ENCODE results near the gene NUPR1. TPM values are rescaled to one million over a fixed set of nuclear protein-coding genes. Genes with fewer than 3 reads are reported as not detected.

Gene NUPR1
- total and polyA plus RNA-seq, 2 of the 13 experiments (the other 11 are each of a cell fraction or from before 2014, with no cell fraction given) = 18.0 to 25.6 TPM

DNA sequence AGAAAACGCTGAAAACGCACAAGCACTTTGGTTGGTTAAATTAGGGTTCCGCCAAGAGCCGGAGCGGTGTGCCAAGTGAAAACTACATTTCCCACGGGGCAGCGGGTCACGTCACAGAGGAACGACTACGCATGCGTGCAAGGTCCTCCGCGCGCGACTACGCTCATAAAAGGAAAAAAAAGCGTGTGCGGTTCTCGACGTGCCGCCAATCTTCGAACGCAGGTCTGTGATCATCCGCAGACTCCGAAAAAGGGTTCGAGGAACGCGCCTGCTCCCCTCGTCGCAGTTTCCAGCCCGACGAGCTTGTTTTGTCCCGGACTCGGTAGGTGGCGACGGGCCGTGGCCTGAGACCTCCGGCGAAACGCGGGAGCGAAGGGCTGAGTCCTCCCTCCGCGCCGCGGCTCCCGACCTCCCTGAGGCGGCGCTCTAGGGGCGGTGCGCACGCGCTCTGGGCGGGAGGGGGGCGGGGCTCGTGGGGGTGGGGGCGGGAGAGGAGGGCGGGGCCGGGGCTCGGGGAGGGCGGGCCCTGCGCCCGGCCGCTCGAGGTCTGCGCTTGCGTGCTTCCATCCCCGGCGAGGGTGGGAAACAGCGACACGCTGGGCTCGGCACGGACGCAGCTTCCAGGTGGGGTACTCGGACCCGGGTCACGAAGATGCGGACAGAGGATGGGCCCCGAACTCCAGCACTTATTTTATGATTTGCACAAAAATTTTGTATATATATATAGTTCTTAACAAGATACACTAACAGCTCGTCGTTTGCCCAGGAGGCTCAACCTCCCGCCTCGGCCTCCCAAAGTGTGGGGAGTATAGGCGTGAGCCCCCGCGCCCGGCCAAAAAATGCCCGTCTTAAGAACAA is 15.2 kb upstream of the NUPR1 start, which contains the start of gene SGF29 (continued):
- TF ChIP-seq, protein P1, sequence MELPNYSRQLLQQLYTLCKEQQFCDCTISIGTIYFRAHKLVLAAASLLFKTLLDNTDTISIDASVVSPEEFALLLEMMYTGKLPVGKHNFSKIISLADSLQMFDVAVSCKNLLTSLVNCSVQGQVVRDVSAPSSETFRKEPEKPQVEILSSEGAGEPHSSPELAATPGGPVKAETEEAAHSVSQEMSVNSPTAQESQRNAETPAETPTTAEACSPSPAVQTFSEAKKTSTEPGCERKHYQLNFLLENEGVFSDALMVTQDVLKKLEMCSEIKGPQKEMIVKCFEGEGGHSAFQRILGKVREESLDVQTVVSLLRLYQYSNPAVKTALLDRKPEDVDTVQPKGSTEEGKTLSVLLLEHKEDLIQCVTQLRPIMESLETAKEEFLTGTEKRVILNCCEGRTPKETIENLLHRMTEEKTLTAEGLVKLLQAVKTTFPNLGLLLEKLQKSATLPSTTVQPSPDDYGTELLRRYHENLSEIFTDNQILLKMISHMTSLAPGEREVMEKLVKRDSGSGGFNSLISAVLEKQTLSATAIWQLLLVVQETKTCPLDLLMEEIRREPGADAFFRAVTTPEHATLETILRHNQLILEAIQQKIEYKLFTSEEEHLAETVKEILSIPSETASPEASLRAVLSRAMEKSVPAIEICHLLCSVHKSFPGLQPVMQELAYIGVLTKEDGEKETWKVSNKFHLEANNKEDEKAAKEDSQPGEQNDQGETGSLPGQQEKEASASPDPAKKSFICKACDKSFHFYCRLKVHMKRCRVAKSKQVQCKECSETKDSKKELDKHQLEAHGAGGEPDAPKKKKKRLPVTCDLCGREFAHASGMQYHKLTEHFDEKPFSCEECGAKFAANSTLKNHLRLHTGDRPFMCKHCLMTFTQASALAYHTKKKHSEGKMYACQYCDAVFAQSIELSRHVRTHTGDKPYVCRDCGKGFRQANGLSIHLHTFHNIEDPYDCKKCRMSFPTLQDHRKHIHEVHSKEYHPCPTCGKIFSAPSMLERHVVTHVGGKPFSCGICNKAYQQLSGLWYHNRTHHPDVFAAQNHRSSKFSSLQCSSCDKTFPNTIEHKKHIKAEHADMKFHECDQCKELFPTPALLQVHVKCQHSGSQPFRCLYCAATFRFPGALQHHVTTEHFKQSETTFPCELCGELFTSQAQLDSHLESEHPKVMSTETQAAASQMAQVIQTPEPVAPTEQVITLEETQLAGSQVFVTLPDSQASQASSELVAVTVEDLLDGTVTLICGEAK (IDR thresholded peaks at IDR 0.05) = no peak
- TF ChIP-seq, protein P1 (CRISPR knock-in tag; IDR thresholded peaks at IDR 0.05) = peak; percentile 90
- TF ChIP-seq ZMYM3 (CRISPR knock-in tag; IDR thresholded peaks at IDR 0.05) (peak; percentile 73), MBNL3 (CRISPR knock-in tag; conservative IDR thresholded peaks at IDR 0.05) (no peak), NFE2L1 (CRISPR knock-in tag; IDR thresholded peaks at IDR 0.05; ENCODE audit: borderline replicate concordance) (no peak), DNMT3B (CRISPR knock-in tag; conservative IDR thresholded peaks at IDR 0.05) (no peak; the same call in 1 of the 2 replicates), ZNF850 (CRISPR knock-in tag; conservative IDR thresholded peaks at IDR 0.05) (no peak), ELF1 (CRISPR knock-in tag; IDR thresholded peaks at IDR 0.05) (peak; percentile 61; the same call in 1 of the 2 replicates), FOXJ3 (CRISPR knock-in tag; IDR thresholded peaks at IDR 0.05; ENCODE audit: borderline replicate concordance) (no peak), FOXK2 (IDR thresholded peaks at IDR 0.05) (no peak), POLR2AphosphoS5 (IDR thresholded peaks at IDR 0.05; ENCODE audit: low read depth, low read length) (peak; percentile 99), SP140L (CRISPR knock-in tag; IDR thresholded peaks at IDR 0.05; ENCODE audit: borderline replicate concordance) (peak; percentile 92; the same call in 1 of the 2 replicates), ZFP37 (CRISPR knock-in tag; IDR thresholded peaks at IDR 0.05; ENCODE audit: borderline replicate concordance) (no peak), ZNF350 (CRISPR knock-in tag; IDR thresholded peaks at IDR 0.05; ENCODE audit: borderline replicate concordance, low read depth) (peak; percentile 96)
- TF ChIP-seq, protein P2, sequence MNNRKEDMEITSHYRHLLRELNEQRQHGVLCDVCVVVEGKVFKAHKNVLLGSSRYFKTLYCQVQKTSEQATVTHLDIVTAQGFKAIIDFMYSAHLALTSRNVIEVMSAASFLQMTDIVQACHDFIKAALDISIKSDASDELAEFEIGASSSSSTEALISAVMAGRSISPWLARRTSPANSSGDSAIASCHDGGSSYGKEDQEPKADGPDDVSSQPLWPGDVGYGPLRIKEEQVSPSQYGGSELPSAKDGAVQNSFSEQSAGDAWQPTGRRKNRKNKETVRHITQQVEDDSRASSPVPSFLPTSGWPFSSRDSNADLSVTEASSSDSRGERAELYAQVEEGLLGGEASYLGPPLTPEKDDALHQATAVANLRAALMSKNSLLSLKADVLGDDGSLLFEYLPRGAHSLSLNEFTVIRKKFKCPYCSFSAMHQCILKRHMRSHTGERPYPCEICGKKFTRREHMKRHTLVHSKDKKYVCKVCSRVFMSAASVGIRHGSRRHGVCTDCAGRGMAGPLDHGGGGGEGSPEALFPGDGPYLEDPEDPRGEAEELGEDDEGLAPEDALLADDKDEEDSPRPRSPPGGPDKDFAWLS (CRISPR knock-in tag; IDR thresholded peaks at IDR 0.05; ENCODE audit: borderline replicate concordance) = 0 out of 2 replicates have a peak, but pooled peaks have one; percentile 83
- TF ChIP-seq, protein P3, sequence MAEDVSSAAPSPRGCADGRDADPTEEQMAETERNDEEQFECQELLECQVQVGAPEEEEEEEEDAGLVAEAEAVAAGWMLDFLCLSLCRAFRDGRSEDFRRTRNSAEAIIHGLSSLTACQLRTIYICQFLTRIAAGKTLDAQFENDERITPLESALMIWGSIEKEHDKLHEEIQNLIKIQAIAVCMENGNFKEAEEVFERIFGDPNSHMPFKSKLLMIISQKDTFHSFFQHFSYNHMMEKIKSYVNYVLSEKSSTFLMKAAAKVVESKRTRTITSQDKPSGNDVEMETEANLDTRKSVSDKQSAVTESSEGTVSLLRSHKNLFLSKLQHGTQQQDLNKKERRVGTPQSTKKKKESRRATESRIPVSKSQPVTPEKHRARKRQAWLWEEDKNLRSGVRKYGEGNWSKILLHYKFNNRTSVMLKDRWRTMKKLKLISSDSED (CRISPR knock-in tag; IDR thresholded peaks at IDR 0.05) = 0 out of 2 replicates have a peak, but pooled peaks have one; percentile 73
